H9 (cell line): Measurements from ENCODE around the gene IWS1. TPM values are rescaled to one million over a fixed set of nuclear protein-coding genes. Genes with fewer than 3 reads are reported as not detected.

Experiments used
- DNase-seq: peaks from one replicate; pipeline ENCODE4 v3.0.0-alpha.2; 2017
- H2AFZ ChIP-seq: one replicate; pipeline ENCODE4 v1.6.1; 2013; ENCODE audit warnings: mild to moderate bottlenecking, low read length, control low read depth, moderate library complexity
- H2AK5ac ChIP-seq: 2 replicates; pipeline ENCODE4 v1.6.1; 2013; ENCODE audit warnings: low read length, control low read depth, mixed read lengths; ENCODE audit not compliant: insufficient read length
- H2BK120ac ChIP-seq: one replicate; pipeline ENCODE4 v1.6.1; 2013; ENCODE audit warnings: low read depth, mild to moderate bottlenecking, low read length, control low read depth, inconsistent platforms; ENCODE audit not compliant: poor library complexity, severe bottlenecking
- H2BK12ac ChIP-seq: 2 replicates; pipeline ENCODE4 v1.6.1; 2013; ENCODE audit warnings: low read length, control low read depth, mixed read lengths, low read depth; ENCODE audit not compliant: insufficient read length
- H2BK15ac ChIP-seq: 2 replicates; pipeline ENCODE4 v1.6.1; 2013; ENCODE audit warnings: low read depth, low read length, control low read depth
- H2BK20ac ChIP-seq: one replicate; pipeline ENCODE4 v1.6.1; 2013; ENCODE audit warnings: low read depth, mild to moderate bottlenecking, low read length, control low read depth, inconsistent platforms; ENCODE audit not compliant: poor library complexity, severe bottlenecking
- H2BK5ac ChIP-seq: 2 replicates; pipeline ENCODE4 v1.6.1; 2013; ENCODE audit warnings: low read length, control low read depth, mixed read lengths; ENCODE audit not compliant: insufficient read length
- H3K14ac ChIP-seq: 2 replicates; pipeline ENCODE4 v1.6.1; 2013; ENCODE audit warnings: low read length, control low read depth; ENCODE audit not compliant: insufficient read depth
- H3K18ac ChIP-seq: 2 replicates; pipeline ENCODE4 v1.6.1; 2013; ENCODE audit warnings: low read depth, mild to moderate bottlenecking, mixed read lengths, low read length, control low read depth; ENCODE audit not compliant: insufficient read length
- H3K23ac ChIP-seq: 2 replicates; pipeline ENCODE4 v1.6.1; 2013; ENCODE audit warnings: low read length, control low read depth, mixed read lengths, low read depth; ENCODE audit not compliant: insufficient read length
- H3K23me2 ChIP-seq: 2 replicates; pipeline ENCODE4 v1.6.1; 2013; ENCODE audit warnings: low read depth, mild to moderate bottlenecking, mixed read lengths, low read length, control low read depth; ENCODE audit not compliant: insufficient read length, poor library complexity, severe bottlenecking
- H3K27ac ChIP-seq: 2 replicates; pipeline ENCODE4 v1.5.1; 2013; ENCODE audit warnings: low read length, control low read depth, mixed read lengths, low read depth; ENCODE audit not compliant: insufficient read length
- H3K27me3 ChIP-seq: 2 replicates; pipeline ENCODE4 v1.6.1; 2013; ENCODE audit warnings: low read length, control low read depth, inconsistent platforms; ENCODE audit not compliant: insufficient read depth
- H3K4ac ChIP-seq: 2 replicates; pipeline ENCODE4 v1.6.1; 2013; ENCODE audit warnings: low read depth, mild to moderate bottlenecking, control low read depth, inconsistent platforms, low read length, moderate library complexity
- H3K4me1 ChIP-seq: 2 replicates; pipeline ENCODE4 v1.6.1; 2013; ENCODE audit warnings: low read length, control low read depth, inconsistent platforms; ENCODE audit not compliant: insufficient read depth
- H3K4me2 ChIP-seq: 2 replicates; pipeline ENCODE4 v1.6.1; 2013; ENCODE audit warnings: low read length, control low read depth, mixed read lengths; ENCODE audit not compliant: insufficient read length, insufficient read depth
- H3K56ac ChIP-seq: 2 replicates; pipeline ENCODE4 v1.6.1; 2013; ENCODE audit warnings: low read depth, mild to moderate bottlenecking, mixed read lengths, low read length, control low read depth; ENCODE audit not compliant: insufficient read length
- H3K79me1 ChIP-seq: 2 replicates; pipeline ENCODE4 v1.6.1; 2013; ENCODE audit warnings: low read depth, mild to moderate bottlenecking, moderate library complexity, low read length, control low read depth, inconsistent platforms; ENCODE audit not compliant: insufficient read depth, poor library complexity, severe bottlenecking
- H3K79me2 ChIP-seq: 2 replicates; pipeline ENCODE4 v1.6.1; 2013; ENCODE audit warnings: low read length, control low read depth, inconsistent platforms; ENCODE audit not compliant: insufficient read depth
- H3K9ac ChIP-seq: 2 replicates; pipeline ENCODE4 v1.6.1; 2013; ENCODE audit warnings: low read length, control low read depth, mixed read lengths; ENCODE audit not compliant: insufficient read length; ENCODE audit errors: extremely low read depth
- H3K9me3 ChIP-seq: one replicate; pipeline ENCODE4 v1.6.1; 2013; ENCODE audit warnings: low read depth, low read length, inconsistent platforms; ENCODE audit not compliant: control insufficient read depth
- H3T11ph ChIP-seq: one replicate; pipeline ENCODE4 v1.6.1; 2013; ENCODE audit warnings: mild to moderate bottlenecking, low read length, control low read depth, inconsistent platforms
- H4K20me1 ChIP-seq: one replicate; pipeline ENCODE4 v1.6.1; 2013; ENCODE audit not compliant: control insufficient read depth, insufficient read length, insufficient read depth
- H4K5ac ChIP-seq: 2 replicates; pipeline ENCODE4 v1.6.1; 2013; ENCODE audit warnings: low read depth, mild to moderate bottlenecking, mixed read lengths, low read length, control low read depth; ENCODE audit not compliant: insufficient read length
- H4K8ac ChIP-seq: replicated peaks from 2 replicates; pipeline ENCODE4 v1.6.1; 2013; ENCODE audit warnings: low read length, control low read depth, mixed read lengths, low read depth; ENCODE audit not compliant: insufficient read length
- H4K91ac ChIP-seq: 2 replicates; pipeline ENCODE4 v1.6.1; 2013; ENCODE audit warnings: low read depth, mild to moderate bottlenecking, moderate library complexity, mixed read lengths, low read length, control low read depth; ENCODE audit not compliant: insufficient read length
- H3K27ac Mint-ChIP-seq, 3 experiments: 2 replicates in 2 of 3; 3 replicates in 1 of 3; pipeline ENCODE4 v1.8.0; 2020 to 2021; ENCODE audit warnings: mixed read lengths in 3 of 3, mild to moderate bottlenecking in 1 of 3, moderate library complexity in 1 of 3
- H3K27me3 Mint-ChIP-seq: 2 replicates; pipeline ENCODE4 v1.8.0; 2021; ENCODE audit warnings: low read depth, mild to moderate bottlenecking, moderate library complexity, mixed read lengths
- H3K36me3 Mint-ChIP-seq, 3 experiments: 2 replicates in 2 of 3; 3 replicates in 1 of 3; pipeline ENCODE4 v1.8.0; 2020 to 2021; ENCODE audit warnings: low read depth in 3 of 3, mixed read lengths in 3 of 3; ENCODE audit not compliant: insufficient read depth in 1 of 3
- H3K4me1 Mint-ChIP-seq, 2 experiments: 2 replicates each; pipeline ENCODE4 v1.8.0; 2020; ENCODE audit warnings: mixed read lengths in 2 of 2
- H3K4me3 Mint-ChIP-seq, 2 experiments: 2 replicates in 1 of 2; 3 replicates in 1 of 2; pipeline ENCODE4 v1.8.0; 2020 to 2021; ENCODE audit warnings: mild to moderate bottlenecking in 2 of 2, mixed read lengths in 2 of 2, moderate library complexity in 1 of 2
- H3K9me3 Mint-ChIP-seq, 2 experiments: 2 replicates in 1 of 2; 3 replicates in 1 of 2; pipeline ENCODE4 v1.8.0; 2020; ENCODE audit warnings: mild to moderate bottlenecking in 2 of 2, mixed read lengths in 2 of 2, moderate library complexity in 1 of 2
- WGBS: extraction: QIAGEN DNeasy Blood & Tissue Kit; methylation state at CpG from one replicate; pipeline ENCODE4 v1.1.7; 2013; ENCODE audit warnings: missing lambda C conversion rate, low lambda C conversion rate, mixed read lengths; ENCODE audit not compliant: insufficient read length; ENCODE audit errors: extremely low coverage; 5-methylcytosine and 5-hydroxymethylcytosine counted together
- total RNA-seq: library from RNA; stranded (reverse); gene quantifications from 2 replicates; pipeline ENCODE4 v1.2.1, GENCODE V29; 2021
- TF ChIP-seq, protein P1 (sequence below): fragments of 200-600 bp; sonication (generic); conservative IDR thresholded peaks from 3 replicates; pipeline ENCODE4 v1.8.0; 2021; ENCODE audit warnings: antibody characterized with exemption, mild to moderate bottlenecking

IWS1 gene
- total RNA-seq, 1 experiment from 2014 or later: 66.2 TPM

DNA sequence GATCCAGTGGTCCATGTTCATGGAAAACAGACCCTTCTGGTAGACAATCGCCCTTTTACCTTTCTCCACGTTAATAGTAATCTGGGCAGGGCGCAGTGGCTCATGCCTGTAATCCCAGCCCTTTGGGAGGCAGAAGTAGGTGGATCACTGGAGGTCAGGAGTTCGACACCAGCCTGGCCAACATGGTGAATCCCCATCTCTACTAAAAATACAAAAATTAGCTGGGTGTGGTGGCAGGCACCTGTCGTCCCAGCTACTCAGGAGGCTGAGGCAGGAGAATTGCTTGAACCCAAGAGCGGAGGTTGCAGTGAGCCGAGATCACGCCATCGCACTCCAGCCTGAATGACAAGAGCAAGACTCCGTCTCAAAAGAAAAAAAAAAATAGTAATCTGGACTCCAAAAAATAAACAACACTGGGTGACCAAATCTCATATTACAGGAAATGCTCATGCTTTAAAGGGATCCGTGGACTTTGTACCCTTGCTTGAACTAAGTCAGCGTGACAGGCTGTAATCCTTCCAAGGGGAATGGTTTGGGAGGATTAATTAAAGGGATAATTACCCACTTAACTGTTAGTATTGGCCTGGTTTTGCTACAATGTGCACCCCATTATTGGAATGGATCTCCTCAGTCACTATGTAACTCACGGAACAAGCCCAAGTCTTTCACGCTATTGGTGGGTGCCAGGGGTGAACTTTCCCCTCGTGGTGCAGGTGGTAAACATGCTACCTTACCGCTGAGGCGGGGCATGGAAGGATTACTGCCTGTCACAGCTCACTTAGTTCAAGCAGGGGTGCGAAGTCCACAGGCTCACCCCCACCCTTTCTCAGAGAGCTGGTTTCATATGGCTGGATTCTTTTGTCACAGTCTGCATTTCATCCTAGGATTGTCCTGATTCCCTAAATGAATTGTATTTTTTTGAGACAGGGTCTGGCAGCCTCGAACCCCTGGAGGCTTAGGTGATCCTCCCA, 71.4 kb downstream of the IWS1 start:
- Histone ChIP-seq H2BK120ac (no peak overlapping the region), H3K9ac (no peak overlapping the region), H3K27ac (no peak overlapping the region), H3K4me2 (peak overlapping the region; percentile 68), H2BK15ac (no peak overlapping the region), H3K23ac (no peak overlapping the region), H2AFZ (no peak overlapping the region), H3T11ph (no peak overlapping the region), H3K18ac (no peak overlapping the region), H3K23me2 (peaks cover 2% of the 10 kb centered on the region), H3K27me3 (no peaks in the 10 kb centered on the region), H2BK20ac (no peak overlapping the region), H4K5ac (no peak overlapping the region), H4K91ac (no peak overlapping the region), H3K4ac (no peak overlapping the region), H4K8ac (no peak overlapping the region), H4K20me1 (no peaks in the 10 kb centered on the region), H3K4me1 (peaks cover 7% of the 10 kb centered on the region; the same call in 1 of the 2 replicates), H2AK5ac (no peak overlapping the region), H3K56ac (no peak overlapping the region), H3K9me3 (no peaks in the 10 kb centered on the region), H3K14ac (no peak overlapping the region; the same call in 1 of the 2 replicates), H3K79me2 (no peaks in the 10 kb centered on the region), H2BK12ac (no peak overlapping the region), H2BK5ac (no peak overlapping the region), H3K79me1 (no peaks in the 10 kb centered on the region)
- TF ChIP-seq, protein P1, sequence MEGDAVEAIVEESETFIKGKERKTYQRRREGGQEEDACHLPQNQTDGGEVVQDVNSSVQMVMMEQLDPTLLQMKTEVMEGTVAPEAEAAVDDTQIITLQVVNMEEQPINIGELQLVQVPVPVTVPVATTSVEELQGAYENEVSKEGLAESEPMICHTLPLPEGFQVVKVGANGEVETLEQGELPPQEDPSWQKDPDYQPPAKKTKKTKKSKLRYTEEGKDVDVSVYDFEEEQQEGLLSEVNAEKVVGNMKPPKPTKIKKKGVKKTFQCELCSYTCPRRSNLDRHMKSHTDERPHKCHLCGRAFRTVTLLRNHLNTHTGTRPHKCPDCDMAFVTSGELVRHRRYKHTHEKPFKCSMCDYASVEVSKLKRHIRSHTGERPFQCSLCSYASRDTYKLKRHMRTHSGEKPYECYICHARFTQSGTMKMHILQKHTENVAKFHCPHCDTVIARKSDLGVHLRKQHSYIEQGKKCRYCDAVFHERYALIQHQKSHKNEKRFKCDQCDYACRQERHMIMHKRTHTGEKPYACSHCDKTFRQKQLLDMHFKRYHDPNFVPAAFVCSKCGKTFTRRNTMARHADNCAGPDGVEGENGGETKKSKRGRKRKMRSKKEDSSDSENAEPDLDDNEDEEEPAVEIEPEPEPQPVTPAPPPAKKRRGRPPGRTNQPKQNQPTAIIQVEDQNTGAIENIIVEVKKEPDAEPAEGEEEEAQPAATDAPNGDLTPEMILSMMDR: no peak
- WGBS: no CpG with 5 or more reads among the region's 19 CpGs
- H3K36me3 Mint-ChIP-seq: no peaks in the 10 kb centered on the region
- H3K4me1 Mint-ChIP-seq: peaks cover 40 to 43% of the 10 kb centered on the region in 2 experiments
- H3K27me3 Mint-ChIP-seq: no peaks in the 10 kb centered on the region
- H3K9me3 Mint-ChIP-seq: no peaks in the 10 kb centered on the region
- peak overlapping the region in 1 of 2 experiments; percentile 59; a peak in 1 of 5 replicates for H3K4me3 Mint-ChIP-seq
- DNase-seq: no peak
- H3K27ac Mint-ChIP-seq: peak overlapping the region in 1 of 3 experiments; percentile 40; a peak in 2 of 7 replicates
